PC-9 (cell line): ENCODE measurements around the gene ALLC. TPM values are rescaled to one million over a fixed set of nuclear protein-coding genes. Genes with fewer than 3 reads are reported as not detected.

Source experiments
- BruUV-seq: library from RNA; stranded (reverse); fragments of 400-500 nt; replicated peaks from 2 replicates; lab custom pipeline; 2021; lab: Mats Ljungman, UMichigan
- CTCF ChIA-PET: fragments of 300-600 bp; sonication (Branson Sonifier 250); formaldehyde crosslinking; loops from one replicate; lab custom pipeline; 2022; ENCODE audit warnings: antibody characterized with exemption; lab: Charles Lee
- POLR2A ChIA-PET: fragments of 300-600 bp; sonication (Branson Sonifier 250); formaldehyde crosslinking; loops from one replicate; lab custom pipeline; 2022; ENCODE audit warnings: antibody characterized with exemption; ENCODE audit not compliant: unreplicated experiment; lab: Charles Lee
- DNase-seq, 2 experiments: peaks; one replicate each; pipeline versions ENCODE4 v3.0.0 to v3.0.0-alpha.2; 2015 to 2022; ENCODE audit warnings: mixed read lengths in 1 of 2
- H2AFZ ChIP-seq: fragments of 200-600 bp; sonication (generic); 2 replicates; pipeline ENCODE4 v1.8.1; 2017; ENCODE audit warnings: antibody characterized with exemption
- H3F3A ChIP-seq: fragments of 200-600 bp; sonication (generic); 2 replicates; pipeline ENCODE4 v1.8.1; 2017; ENCODE audit warnings: antibody characterized with exemption, mild to moderate bottlenecking, low read depth; ENCODE audit not compliant: insufficient read depth
- H3K27ac ChIP-seq: fragments of 200-600 bp; sonication (generic); 2 replicates; pipeline ENCODE4 v1.6.1; 2016; ENCODE audit warnings: mixed run types
- H3K27me3 ChIP-seq: fragments of 200-600 bp; sonication (generic); 2 replicates; pipeline ENCODE4 v1.6.1; 2016; ENCODE audit warnings: low read depth, mixed run types; ENCODE audit not compliant: insufficient read depth
- H3K36me3 ChIP-seq: fragments of 200-600 bp; sonication (generic); 2 replicates; pipeline ENCODE4 v1.6.1; 2016; ENCODE audit warnings: low read depth, mixed run types
- H3K4me1 ChIP-seq: fragments of 200-600 bp; sonication (generic); replicated peaks from 2 replicates; pipeline ENCODE4 v1.6.1; 2016; ENCODE audit warnings: mixed run types; ENCODE audit not compliant: insufficient read depth
- H3K4me2 ChIP-seq: fragments of 200-600 bp; sonication (generic); 2 replicates; pipeline ENCODE4 v1.6.1; 2017; ENCODE audit warnings: mixed run types
- H3K4me3 ChIP-seq: fragments of 200-600 bp; sonication (generic); 2 replicates; pipeline ENCODE4 v1.6.1; 2016; ENCODE audit warnings: mixed run types
- H3K79me2 ChIP-seq: fragments of 200-600 bp; sonication (generic); 2 replicates; pipeline ENCODE4 v1.6.1; 2017; ENCODE audit warnings: low read depth, mixed run types
- H3K9me2 ChIP-seq: fragments of 200-600 bp; sonication (generic); 2 replicates; pipeline ENCODE4 v1.8.1; 2017; ENCODE audit warnings: mild to moderate bottlenecking; ENCODE audit not compliant: insufficient read depth
- H3K9me3 ChIP-seq: fragments of 200-600 bp; sonication (generic); 2 replicates; pipeline ENCODE4 v1.8.1; 2016; ENCODE audit warnings: low read depth; ENCODE audit not compliant: insufficient read depth
- H4K20me1 ChIP-seq: fragments of 200-600 bp; sonication (generic); 2 replicates; pipeline ENCODE4 v1.8.1; 2017; ENCODE audit not compliant: insufficient read depth
- EZH2 ChIP-seq: fragments of 200-600 bp; sonication (generic); IDR thresholded peaks from 2 replicates; pipeline ENCODE4 v1.8.0; 2017; ENCODE audit warnings: antibody characterized with exemption, low read depth
- intact Hi-C: fragments of 100-400 bp; cut with micrococcal nuclease; formaldehyde crosslinking; loops from one replicate; pipeline ENCODE4 v1.10.0; 2022; ENCODE audit not compliant: unreplicated experiment
- total RNA-seq: library from RNA; stranded (reverse); gene quantifications from 2 replicates; pipeline ENCODE4 v1.2.3, GENCODE V29; 2021
- TF ChIP-seq, protein P1 (sequence below): fragments of 200-600 bp; sonication (generic); conservative IDR thresholded peaks from 2 replicates; pipeline ENCODE4 v1.6.1; 2017; ENCODE audit warnings: mixed run types, antibody characterized with exemption, mild to moderate bottlenecking, moderate library complexity

Gene ALLC
- total RNA-seq, 1 experiment from 2014 or later = not detected

DNA sequence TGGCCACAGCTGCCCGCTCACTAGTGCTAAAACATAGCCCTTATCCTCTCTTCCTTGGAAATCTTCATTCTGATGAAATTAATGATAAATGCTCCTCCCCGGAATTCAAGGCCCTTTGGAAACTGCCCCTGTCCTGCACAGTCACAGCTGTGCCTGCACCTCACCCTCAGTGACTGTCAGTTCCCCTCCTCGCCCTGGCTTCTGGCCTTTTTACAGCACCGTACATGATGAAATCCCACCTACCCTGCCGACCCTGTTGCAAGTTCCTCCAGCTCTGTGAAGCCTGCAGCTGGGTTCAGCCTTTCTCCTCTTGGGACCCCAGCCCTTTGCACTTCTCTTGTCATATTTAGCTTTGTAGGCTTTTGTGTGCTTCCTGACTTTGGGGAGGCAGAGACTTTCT, 93.8 kb downstream of the ALLC start:
- DNase-seq = no peak
- H2AFZ ChIP-seq = no peak overlapping the region
- H3K36me3 ChIP-seq = no peaks in the 10 kb centered on the region
- H3K4me1 ChIP-seq = no peaks in the 10 kb centered on the region
- no peaks in the 10 kb centered on the region for H3K9me3 ChIP-seq
- H3F3A ChIP-seq = peaks cover 12% of the 10 kb centered on the region; the same call in 1 of the 2 replicates
- H3K79me2 ChIP-seq = no peaks in the 10 kb centered on the region
- no peak overlapping the region for H3K4me3 ChIP-seq
- intact Hi-C loops = no loop called here
- no peak overlapping the region for H3K4me2 ChIP-seq
- peaks cover 67% of the 10 kb centered on the region for H3K27me3 ChIP-seq
- TF ChIP-seq, protein P1, sequence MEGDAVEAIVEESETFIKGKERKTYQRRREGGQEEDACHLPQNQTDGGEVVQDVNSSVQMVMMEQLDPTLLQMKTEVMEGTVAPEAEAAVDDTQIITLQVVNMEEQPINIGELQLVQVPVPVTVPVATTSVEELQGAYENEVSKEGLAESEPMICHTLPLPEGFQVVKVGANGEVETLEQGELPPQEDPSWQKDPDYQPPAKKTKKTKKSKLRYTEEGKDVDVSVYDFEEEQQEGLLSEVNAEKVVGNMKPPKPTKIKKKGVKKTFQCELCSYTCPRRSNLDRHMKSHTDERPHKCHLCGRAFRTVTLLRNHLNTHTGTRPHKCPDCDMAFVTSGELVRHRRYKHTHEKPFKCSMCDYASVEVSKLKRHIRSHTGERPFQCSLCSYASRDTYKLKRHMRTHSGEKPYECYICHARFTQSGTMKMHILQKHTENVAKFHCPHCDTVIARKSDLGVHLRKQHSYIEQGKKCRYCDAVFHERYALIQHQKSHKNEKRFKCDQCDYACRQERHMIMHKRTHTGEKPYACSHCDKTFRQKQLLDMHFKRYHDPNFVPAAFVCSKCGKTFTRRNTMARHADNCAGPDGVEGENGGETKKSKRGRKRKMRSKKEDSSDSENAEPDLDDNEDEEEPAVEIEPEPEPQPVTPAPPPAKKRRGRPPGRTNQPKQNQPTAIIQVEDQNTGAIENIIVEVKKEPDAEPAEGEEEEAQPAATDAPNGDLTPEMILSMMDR = no peak
- TF ChIP-seq EZH2 = no peak
- POLR2A ChIA-PET = no interaction called here
- no peaks in the 10 kb centered on the region for H3K9me2 ChIP-seq
- CTCF ChIA-PET = no interaction called here
- H3K27ac ChIP-seq = no peak overlapping the region
- BruUV-seq = no TSS peak
- no peaks in the 10 kb centered on the region for H4K20me1 ChIP-seq

Other genes starting within 250 kb of the ALLC start
- gene ADI1, start 138.7 kb upstream of the ALLC start, total RNA-seq = 54.5 and 72.2 TPM in 2 replicates
- gene RNASEH1, start 99.9 kb upstream of the ALLC start, total RNA-seq = 28.4 and 31.0 TPM in 2 replicates
- 1,333 and 1,707 TPM in 2 replicates for gene RPS7, start 82.9 kb upstream of the ALLC start, total RNA-seq
- 2.4 and 4.6 TPM in 2 replicates for gene COLEC11, start 63.1 kb upstream of the ALLC start, total RNA-seq
- not detected in 2 replicates for gene DCDC2C, start 45.4 kb downstream of the ALLC start, total RNA-seq